ENCODE results near the gene TSPAN9.

TSPAN9 gene

GRCh38 chr12:3284405-3284804, 207.2 kb downstream of the TSPAN9 start:
- Histone ChIP-seq H3K27ac (no peak overlapping the region; the same call in 1 of the 2 replicates), H3K36me3 (peaks cover 95% of the 10 kb centered on the region), H3K4me3 (ENCODE audit: low read depth, low read length) (no peak overlapping the region), H3K27me3 (ENCODE audit: insufficient read depth, low read depth, severe bottlenecking) (no peaks in the 10 kb centered on the region), H3K9me3 (ENCODE audit: severe bottlenecking) (no peaks in the 10 kb centered on the region)
- no peak for DNase-seq
- TF ChIP-seq, protein P1, sequence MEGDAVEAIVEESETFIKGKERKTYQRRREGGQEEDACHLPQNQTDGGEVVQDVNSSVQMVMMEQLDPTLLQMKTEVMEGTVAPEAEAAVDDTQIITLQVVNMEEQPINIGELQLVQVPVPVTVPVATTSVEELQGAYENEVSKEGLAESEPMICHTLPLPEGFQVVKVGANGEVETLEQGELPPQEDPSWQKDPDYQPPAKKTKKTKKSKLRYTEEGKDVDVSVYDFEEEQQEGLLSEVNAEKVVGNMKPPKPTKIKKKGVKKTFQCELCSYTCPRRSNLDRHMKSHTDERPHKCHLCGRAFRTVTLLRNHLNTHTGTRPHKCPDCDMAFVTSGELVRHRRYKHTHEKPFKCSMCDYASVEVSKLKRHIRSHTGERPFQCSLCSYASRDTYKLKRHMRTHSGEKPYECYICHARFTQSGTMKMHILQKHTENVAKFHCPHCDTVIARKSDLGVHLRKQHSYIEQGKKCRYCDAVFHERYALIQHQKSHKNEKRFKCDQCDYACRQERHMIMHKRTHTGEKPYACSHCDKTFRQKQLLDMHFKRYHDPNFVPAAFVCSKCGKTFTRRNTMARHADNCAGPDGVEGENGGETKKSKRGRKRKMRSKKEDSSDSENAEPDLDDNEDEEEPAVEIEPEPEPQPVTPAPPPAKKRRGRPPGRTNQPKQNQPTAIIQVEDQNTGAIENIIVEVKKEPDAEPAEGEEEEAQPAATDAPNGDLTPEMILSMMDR (IDR thresholded peaks at IDR 0.05; ENCODE audit: low read depth, low read length) = no peak

DNA sequence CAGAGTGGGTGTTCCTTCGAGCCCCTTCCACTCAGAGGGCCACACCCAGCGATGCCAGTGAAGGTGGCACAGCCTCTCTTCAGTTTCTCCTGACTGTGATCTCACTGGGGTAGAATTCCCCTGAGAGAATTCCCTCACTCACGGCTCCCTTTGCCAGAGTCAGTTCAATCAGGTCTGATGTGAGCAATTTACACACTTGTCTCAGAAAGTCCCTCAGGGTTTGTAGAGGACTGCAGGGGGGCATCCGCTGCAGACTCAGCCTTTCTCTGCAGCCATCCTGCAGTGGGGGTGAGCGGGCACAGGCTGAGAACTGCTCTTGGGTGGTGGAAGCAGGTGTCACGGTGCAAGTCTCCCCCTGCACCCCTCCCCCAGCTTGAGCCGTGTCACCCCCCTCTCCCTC, 208.4 kb downstream of the TSPAN9 start:
- DNase-seq = no peak

GRCh38 chr12:3288690-3289089, 211.5 kb downstream of the TSPAN9 start:
- TF ChIP-seq, protein P1 (IDR thresholded peaks at IDR 0.05; ENCODE audit: low read depth, low read length) = no peak
- Histone ChIP-seq H3K36me3 (peaks cover 70% of the 10 kb centered on the region), H3K27me3 (ENCODE audit: insufficient read depth, low read depth, severe bottlenecking) (no peaks in the 10 kb centered on the region), H3K27ac (no peak overlapping the region), H3K9me3 (ENCODE audit: severe bottlenecking) (no peaks in the 10 kb centered on the region), H3K4me3 (ENCODE audit: low read depth, low read length) (no peak overlapping the region)
- no peak for DNase-seq

More for the DNA sequence above, 208.4 kb downstream of the TSPAN9 start:
- TF ChIP-seq, protein P1 (IDR thresholded peaks at IDR 0.05; ENCODE audit: low read depth, low read length) = no peak
- peaks cover 93% of the 10 kb centered on the region for H3K36me3 ChIP-seq
- no peaks in the 10 kb centered on the region for H3K9me3 ChIP-seq (ENCODE audit: severe bottlenecking)
- H3K27ac ChIP-seq = no peak overlapping the region
- no peaks in the 10 kb centered on the region for H3K27me3 ChIP-seq (ENCODE audit: insufficient read depth, low read depth, severe bottlenecking)
- H3K4me3 ChIP-seq (ENCODE audit: low read depth, low read length) = no peak overlapping the region

- Histone ChIP-seq H3K9me3 (ENCODE audit: severe bottlenecking) (no peaks in the 10 kb centered on the region), H3K27me3 (ENCODE audit: insufficient read depth, low read depth, severe bottlenecking) (no peaks in the 10 kb centered on the region), H3K4me3 (ENCODE audit: low read depth, low read length) (no peak overlapping the region), H3K27ac (0 out of 2 replicates have a peak overlapping the region, but pooled peaks have one; percentile 16), H3K36me3 (peaks cover 68% of the 10 kb centered on the region)
- DNase-seq = no peak
- TF ChIP-seq, protein P1 (IDR thresholded peaks at IDR 0.05; ENCODE audit: low read depth, low read length) = no peak
These were observed 212.5 kb downstream of the TSPAN9 start for GRCh38 chr12:3289702-3290101.

GRCh38 chr12:3291939-3292338, 214.8 kb downstream of the TSPAN9 start:
- peak overlapping the region; percentile 81 for H3K27ac ChIP-seq
- H3K27me3 ChIP-seq (ENCODE audit: insufficient read depth, low read depth, severe bottlenecking) = no peaks in the 10 kb centered on the region
- H3K9me3 ChIP-seq (ENCODE audit: severe bottlenecking) = no peaks in the 10 kb centered on the region
- TF ChIP-seq, protein P1 (IDR thresholded peaks at IDR 0.05; ENCODE audit: low read depth, low read length) = no peak
- H3K4me3 ChIP-seq (ENCODE audit: low read depth, low read length) = no peak overlapping the region
- no peak for DNase-seq
- H3K36me3 ChIP-seq = peaks cover 48% of the 10 kb centered on the region

All from WERI-Rb-1 (cell line).